GM12801 (cell line): ENCODE measurements around the gene TEC.

Experiments used
- CTCF ChIP-seq: IDR thresholded peaks from one replicate; pipeline ENCODE4 v1.5.1; 2011; ENCODE audit warnings: control low read depth; ENCODE audit not compliant: insufficient read length; ENCODE audit errors: extremely low read depth

The TEC gene

GRCh38 chr4:48299560-48299959 is 29.9 kb upstream of the TEC start:
- TF ChIP-seq CTCF: no peak

GRCh38 chr4:48297256-48297846 is 27.7 kb upstream of the TEC start:
- TF ChIP-seq CTCF: no peak

- TF ChIP-seq CTCF: no peak
These were observed 26.7 kb upstream of the TEC start for GRCh38 chr4:48296365-48296764.

- no peak for TF ChIP-seq CTCF
These were observed 25.5 kb upstream of the TEC start for GRCh38 chr4:48295116-48295515.

GRCh38 chr4:48290146-48290772 is 20.6 kb upstream of the TEC start:
- no peak for TF ChIP-seq CTCF

GRCh38 chr4:48275686-48276085 is 6.0 kb upstream of the TEC start:
- TF ChIP-seq CTCF: no peak

GRCh38 chr4:48275247-48275646 is 5.6 kb upstream of the TEC start:
- TF ChIP-seq CTCF: peak; percentile 26
